ENCODE results near the gene SF3B1.

Gene SF3B1

GRCh38 chr2:197450465-197450864, 15.6 kb upstream of the SF3B1 start:
- Histone ChIP-seq H3K36me3 (ENCODE audit: low read depth) (no peaks in the 10 kb centered on the region; the same call in 1 of the 2 replicates), H3K9me3 (ENCODE audit: severe bottlenecking) (no peaks in the 10 kb centered on the region), H3K4me1 (ENCODE audit: insufficient read depth, poor library complexity, severe bottlenecking) (no peaks in the 10 kb centered on the region), H3K4me3 (ENCODE audit: severe bottlenecking) (no peak overlapping the region), H3K27me3 (ENCODE audit: insufficient read depth, poor library complexity, severe bottlenecking) (no peaks in the 10 kb centered on the region), H3K27ac (ENCODE audit: poor library complexity, severe bottlenecking) (no peak overlapping the region)
- TF ChIP-seq CTCF (IDR thresholded peaks at IDR 0.05; ENCODE audit: poor library complexity, severe bottlenecking): no peak
- ATAC-seq (ENCODE audit: low read depth) (no peak), DNase-seq (ENCODE audit: low spot score) (no peak)

GRCh38 chr2:197446844-197447243, 12.0 kb upstream of the SF3B1 start:
- no peak for TF ChIP-seq CTCF (IDR thresholded peaks at IDR 0.05; ENCODE audit: poor library complexity, severe bottlenecking)
- Histone ChIP-seq H3K4me1 (ENCODE audit: insufficient read depth, poor library complexity, severe bottlenecking) (no peaks in the 10 kb centered on the region), H3K27me3 (ENCODE audit: insufficient read depth, poor library complexity, severe bottlenecking) (no peaks in the 10 kb centered on the region), H3K27ac (ENCODE audit: poor library complexity, severe bottlenecking) (no peak overlapping the region), H3K36me3 (ENCODE audit: low read depth) (no peaks in the 10 kb centered on the region), H3K9me3 (ENCODE audit: severe bottlenecking) (no peaks in the 10 kb centered on the region), H3K4me3 (ENCODE audit: severe bottlenecking) (no peak overlapping the region)
- no peak for ATAC-seq (ENCODE audit: low read depth)
- no peak for DNase-seq (ENCODE audit: low spot score)

- Histone ChIP-seq H3K4me1 (ENCODE audit: insufficient read depth, poor library complexity, severe bottlenecking) (no peaks in the 10 kb centered on the region), H3K27ac (ENCODE audit: poor library complexity, severe bottlenecking) (no peak overlapping the region), H3K9me3 (ENCODE audit: severe bottlenecking) (no peaks in the 10 kb centered on the region), H3K36me3 (ENCODE audit: low read depth) (no peaks in the 10 kb centered on the region), H3K4me3 (ENCODE audit: severe bottlenecking) (no peak overlapping the region), H3K27me3 (ENCODE audit: insufficient read depth, poor library complexity, severe bottlenecking) (no peaks in the 10 kb centered on the region)
- no peak for ATAC-seq (ENCODE audit: low read depth)
- DNase-seq (ENCODE audit: low spot score): no peak
- TF ChIP-seq CTCF (IDR thresholded peaks at IDR 0.05; ENCODE audit: poor library complexity, severe bottlenecking): no peak
Observed at GRCh38 chr2:197445746-197446145, 10.9 kb upstream of the SF3B1 start.

GRCh38 chr2:197442857-197443256, 8.0 kb upstream of the SF3B1 start:
- no peaks in the 10 kb centered on the region for H3K36me3 ChIP-seq (ENCODE audit: low read depth)
- H3K27me3 ChIP-seq (ENCODE audit: insufficient read depth, poor library complexity, severe bottlenecking): no peaks in the 10 kb centered on the region
- no peaks in the 10 kb centered on the region for H3K9me3 ChIP-seq (ENCODE audit: severe bottlenecking)
- H3K4me1 ChIP-seq (ENCODE audit: insufficient read depth, poor library complexity, severe bottlenecking): no peaks in the 10 kb centered on the region
- no peak overlapping the region for H3K4me3 ChIP-seq (ENCODE audit: severe bottlenecking)
- H3K27ac ChIP-seq (ENCODE audit: poor library complexity, severe bottlenecking): no peak overlapping the region
- ATAC-seq (ENCODE audit: low read depth) (no peak), DNase-seq (ENCODE audit: low spot score) (no peak)
- TF ChIP-seq CTCF (IDR thresholded peaks at IDR 0.05; ENCODE audit: poor library complexity, severe bottlenecking): no peak

GRCh38 chr2:197437380-197437779, 2.6 kb upstream of the SF3B1 start:
- H3K36me3 ChIP-seq (ENCODE audit: low read depth): peaks cover 4% of the 10 kb centered on the region
- H3K27ac ChIP-seq (ENCODE audit: poor library complexity, severe bottlenecking): no peak overlapping the region
- no peaks in the 10 kb centered on the region for H3K27me3 ChIP-seq (ENCODE audit: insufficient read depth, poor library complexity, severe bottlenecking)
- H3K9me3 ChIP-seq (ENCODE audit: severe bottlenecking): no peaks in the 10 kb centered on the region
- H3K4me1 ChIP-seq (ENCODE audit: insufficient read depth, poor library complexity, severe bottlenecking): peaks cover 7% of the 10 kb centered on the region
- no peak for DNase-seq (ENCODE audit: low spot score)
- ATAC-seq (ENCODE audit: low read depth): no peak
- TF ChIP-seq CTCF (IDR thresholded peaks at IDR 0.05; ENCODE audit: poor library complexity, severe bottlenecking): no peak
- H3K4me3 ChIP-seq (ENCODE audit: severe bottlenecking): no peak overlapping the region

Data from RWPE2 (cell line).